Naive thymus-derived CD4-positive, alpha-beta T cell (primary cell): ENCODE data around the gene ACAN. TPM values are rescaled to one million over a fixed set of nuclear protein-coding genes. Genes with fewer than 3 reads are reported as not detected.
A peak's percentile ranks its signal among the peaks of the same experiment; 100 is the strongest.

Experiments used
- ATAC-seq: fragments of 150-1000 bp; cut with Tn5 transposase; 2 replicates; pipeline ENCODE4 v1.10.0; 2021; ENCODE audit warnings: mild to moderate bottlenecking, moderate library complexity
- CTCF ChIA-PET: fragments of 350-600 bp; sonication (Branson Sonifier 250); formaldehyde crosslinking; loops from one replicate; lab custom pipeline; 2021; ENCODE audit warnings: antibody characterized with exemption; lab: Charles Lee
- POLR2A ChIA-PET: fragments of 350-600 bp; sonication (Branson Sonifier 250); formaldehyde crosslinking; loops from one replicate; lab custom pipeline; 2021; ENCODE audit warnings: antibody characterized with exemption, inconsistent platforms; lab: Charles Lee
- DNase-seq, 9 donors: peaks; one replicate each; pipeline versions ENCODE4 v3.0.0 to v3.0.0-alpha.2; 2020 to 2022; ENCODE audit warnings: mixed read lengths in 1 of 9
- H3K27ac ChIP-seq: one replicate; pipeline ENCODE4 v1.7.0; 2013; ENCODE audit warnings: mild to moderate bottlenecking, low read depth, low read length, moderate library complexity
- H3K27me3 ChIP-seq, 2 donors: one replicate each; pipeline ENCODE4 v1.7.0; 2013; ENCODE audit warnings: low read length in 2 of 2, mild to moderate bottlenecking in 2 of 2, moderate library complexity in 2 of 2; ENCODE audit not compliant: control insufficient read depth in 2 of 2, insufficient read depth in 2 of 2
- H3K36me3 ChIP-seq, 3 experiments: 1 replicate in 2 of 3; 2 replicates in 1 of 3; pipeline ENCODE4 v1.7.0; 2013; ENCODE audit warnings: low read length in 3 of 3, mild to moderate bottlenecking in 3 of 3, moderate library complexity in 1 of 3; ENCODE audit not compliant: insufficient read depth in 3 of 3, control insufficient read depth in 2 of 3
- H3K4me1 ChIP-seq, 2 donors: one replicate each; pipeline ENCODE4 v1.7.0; 2013; ENCODE audit warnings: low read length in 2 of 2, mild to moderate bottlenecking in 2 of 2, moderate library complexity in 1 of 2; ENCODE audit not compliant: control insufficient read depth in 2 of 2, insufficient read depth in 2 of 2
- H3K4me3 ChIP-seq: 2 replicates; pipeline ENCODE4 v1.7.0; 2013; ENCODE audit warnings: mild to moderate bottlenecking, low read length
- H3K9me3 ChIP-seq, 3 experiments: 1 replicate in 2 of 3; 2 replicates in 1 of 3; pipeline ENCODE4 v1.7.0; 2013; ENCODE audit warnings: low read length in 3 of 3; ENCODE audit not compliant: control insufficient read depth in 2 of 3
- H3K27ac Mint-ChIP-seq, 9 donors: one replicate each; pipeline ENCODE4 v1.8.0; 2020 to 2022; ENCODE audit warnings: mixed read lengths in 9 of 9, mild to moderate bottlenecking in 8 of 9, moderate library complexity in 5 of 9, inconsistent platforms in 2 of 9
- H3K27me3 Mint-ChIP-seq, 5 donors: one replicate each; pipeline ENCODE4 v1.8.0; 2021 to 2022; ENCODE audit warnings: mixed read lengths in 5 of 5, mild to moderate bottlenecking in 1 of 5
- H3K36me3 Mint-ChIP-seq, 5 donors: one replicate each; pipeline ENCODE4 v1.8.0; 2020 to 2022; ENCODE audit warnings: mixed read lengths in 5 of 5, mild to moderate bottlenecking in 3 of 5, inconsistent platforms in 1 of 5
- H3K4me1 Mint-ChIP-seq, 7 donors: one replicate each; pipeline ENCODE4 v1.8.0; 2020 to 2022; ENCODE audit warnings: mixed read lengths in 7 of 7, mild to moderate bottlenecking in 3 of 7, inconsistent platforms in 1 of 7
- H3K4me3 Mint-ChIP-seq, 10 donors: one replicate each; pipeline ENCODE4 v1.8.0; 2020 to 2022; ENCODE audit warnings: mild to moderate bottlenecking in 10 of 10, mixed read lengths in 10 of 10, moderate library complexity in 6 of 10, inconsistent platforms in 2 of 10
- H3K9me3 Mint-ChIP-seq, 11 donors: one replicate each; pipeline ENCODE4 v1.8.0; 2020 to 2022; ENCODE audit warnings: mixed read lengths in 11 of 11, mild to moderate bottlenecking in 4 of 11, inconsistent platforms in 1 of 11, moderate library complexity in 1 of 11
- intact Hi-C, 2 donors: fragments of 100-400 bp; cut with micrococcal nuclease; formaldehyde crosslinking; loops; one replicate each; pipeline ENCODE4 v1.15.1; 2023
- polyA plus RNA-seq, 2 donors: library from polyadenylated mRNA; unstranded; fragments of 300-500 nt; fragmentation: Illumina TruSeq; gene quantifications; one replicate each; pipeline ENCODE4 v1.2.3, GENCODE V29; 2021
- total RNA-seq, 6 experiments: library from RNA in 5 of 6; stranded (reverse) in 5 of 6; gene quantifications; 1 replicate in 5 of 6; 2 replicates in 1 of 6; pipeline ENCODE4 v1.2.3 and lab custom pipeline; 2021 to 2026

Gene ACAN
- total RNA-seq, result not detected
- polyA plus RNA-seq, result under 1 TPM in 1 of 2 donors, not detected in 1; 0.04 TPM
- total RNA-seq (lab: John Stamatoyannopoulos, UW), result not detected

DNA sequence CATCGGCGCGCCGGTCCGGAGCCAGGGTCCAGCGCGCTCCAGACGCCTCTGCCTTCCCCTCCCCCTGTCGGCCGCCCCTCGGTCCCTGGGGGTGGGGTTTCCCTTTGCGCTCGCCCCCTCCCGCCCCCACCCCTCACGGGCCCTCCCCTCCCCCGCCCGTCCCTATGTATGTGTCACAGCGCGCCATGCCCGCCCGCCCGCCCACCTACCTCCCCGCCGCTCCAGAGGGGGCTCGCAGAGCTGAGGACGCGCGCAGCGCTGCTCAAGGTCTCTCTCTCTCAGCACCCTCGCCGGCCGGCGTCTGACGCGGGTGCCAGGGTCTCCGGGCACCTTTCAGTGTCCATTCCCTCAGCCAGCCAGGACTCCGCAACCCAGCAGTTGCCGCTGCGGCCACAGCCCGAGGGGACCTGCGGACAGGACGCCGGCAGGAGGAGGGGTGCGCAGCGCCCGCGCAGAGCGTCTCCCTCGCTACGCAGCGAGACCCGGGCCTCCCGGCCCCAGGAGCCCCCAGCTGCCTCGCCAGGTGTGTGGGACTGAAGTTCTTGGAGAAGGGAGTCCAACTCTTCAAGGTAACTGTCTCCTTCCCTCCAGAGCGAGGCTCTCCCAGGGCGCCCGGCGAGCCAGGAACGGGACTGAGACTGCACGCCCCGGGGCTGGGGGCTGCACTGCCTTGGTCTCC is at the start of gene ACAN:
TSS of gene ACAN (plus strand) at position 196 of the 679 bp plus-strand sequence. CDS start 32,771 bp downstream, outside the sequence.
- peaks cover 0 to 1% (median 0%) of the 10 kb centered on the region in 11 donors for H3K9me3 Mint-ChIP-seq
- intact Hi-C loops, result no loop called here
- no peak within 1 kb of the TSS for H3K27ac Mint-ChIP-seq
- peaks cover 55 to 85% (median 75%) of the 10 kb centered on the region in 5 donors for H3K27me3 Mint-ChIP-seq
- no peak within 1 kb of the TSS for H3K27ac ChIP-seq
- DNase-seq, result no peak
- peaks cover 0 to 5% (median 0%) of the 10 kb centered on the region in 5 donors for H3K36me3 Mint-ChIP-seq
- peak within 1 kb of the TSS in 9 of 10 donors; percentile 18 to 80 (median 68) for H3K4me3 Mint-ChIP-seq
- CTCF ChIA-PET, result no interaction called here
- POLR2A ChIA-PET, result no interaction called here
- no peak within 1 kb of the TSS for H3K4me3 ChIP-seq
- no peaks in the 10 kb centered on the region for H3K36me3 ChIP-seq
- no peak for ATAC-seq
- peaks cover 0 to 7% of the 10 kb centered on the region in 2 donors for H3K27me3 ChIP-seq
- H3K9me3 ChIP-seq, result no peaks in the 10 kb centered on the region
- H3K4me1 Mint-ChIP-seq, result peaks cover 2 to 22% (median 13%) of the 10 kb centered on the region in 7 donors
- H3K4me1 ChIP-seq, result no peaks in the 10 kb centered on the region

DNA sequence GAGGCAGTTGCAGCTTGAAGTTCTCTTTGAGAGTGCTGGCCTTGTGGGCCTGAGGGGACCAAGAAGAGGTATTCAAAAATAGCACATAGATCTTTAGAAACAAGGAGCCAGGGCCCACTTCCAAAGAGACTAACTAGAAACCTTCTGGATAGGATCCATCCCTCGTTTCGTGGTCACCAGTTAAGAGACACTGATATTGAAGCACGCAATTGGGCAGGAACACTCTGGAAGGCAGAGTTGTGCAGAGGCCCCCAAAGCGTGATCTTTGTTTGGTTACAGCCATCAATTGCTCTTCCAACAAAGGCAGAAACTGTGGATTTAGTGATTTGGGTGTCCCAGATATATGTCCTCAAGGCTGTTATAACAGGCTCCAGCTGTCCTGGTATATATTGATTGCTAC is 46.7 kb upstream of the ACAN start:
- CTCF ChIA-PET, result no interaction called here
- POLR2A ChIA-PET, result no interaction called here

DNA sequence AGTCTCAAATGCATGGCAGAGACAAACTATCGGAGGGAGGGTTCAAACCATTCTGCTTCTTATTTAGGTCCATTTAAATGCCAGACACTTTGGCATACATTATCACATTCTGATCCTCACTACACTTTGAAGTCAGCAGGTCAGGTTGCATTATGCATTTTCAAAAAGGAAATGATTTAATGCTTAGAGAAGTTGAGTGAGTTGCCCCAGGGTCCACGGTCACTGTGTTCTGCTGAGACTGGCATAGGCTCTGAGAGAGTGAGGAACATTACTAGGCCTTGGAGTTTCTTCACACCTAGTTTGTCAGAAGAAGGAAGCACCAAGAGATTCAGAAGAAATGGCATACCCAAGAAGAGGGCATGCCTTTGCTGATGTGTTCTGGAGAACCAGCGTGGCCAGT is 46.3 kb upstream of the ACAN start:
- intact Hi-C loops, result no loop called here
- peaks cover 0 to 25% (median 13%) of the 10 kb centered on the region in 5 donors for H3K27me3 Mint-ChIP-seq
- no peak overlapping the region for H3K4me3 Mint-ChIP-seq
- no peaks in the 10 kb centered on the region for H3K36me3 Mint-ChIP-seq
- H3K4me1 Mint-ChIP-seq, result no peaks in the 10 kb centered on the region
- Histone ChIP-seq H3K4me3 (no peak overlapping the region), H3K4me1 (no peaks in the 10 kb centered on the region), H3K27ac (no peak overlapping the region), H3K9me3 (no peaks in the 10 kb centered on the region), H3K36me3 (no peaks in the 10 kb centered on the region), H3K27me3 (no peaks in the 10 kb centered on the region)
- H3K27ac Mint-ChIP-seq, result no peak overlapping the region
- DNase-seq, result no peak
- H3K9me3 Mint-ChIP-seq, result peaks cover 0 to 4% (median 0%) of the 10 kb centered on the region in 11 donors
- CTCF ChIA-PET, result no interaction called here
- POLR2A ChIA-PET, result no interaction called here
- no peak for ATAC-seq

More for the DNA sequence above, 46.7 kb upstream of the ACAN start:
- intact Hi-C loops, result no loop called here
- no peak overlapping the region for H3K27ac Mint-ChIP-seq
- peaks cover 0 to 28% (median 13%) of the 10 kb centered on the region in 5 donors for H3K27me3 Mint-ChIP-seq
- Histone ChIP-seq H3K36me3 (no peaks in the 10 kb centered on the region), H3K4me1 (no peaks in the 10 kb centered on the region), H3K27me3 (no peaks in the 10 kb centered on the region), H3K27ac (no peak overlapping the region), H3K4me3 (no peak overlapping the region), H3K9me3 (no peaks in the 10 kb centered on the region)
- DNase-seq (no peak), ATAC-seq (no peak)
- peaks cover 0 to 4% (median 0%) of the 10 kb centered on the region in 11 donors for H3K9me3 Mint-ChIP-seq
- H3K4me1 Mint-ChIP-seq, result no peaks in the 10 kb centered on the region
- H3K4me3 Mint-ChIP-seq, result no peak overlapping the region
- H3K36me3 Mint-ChIP-seq, result no peaks in the 10 kb centered on the region

DNA sequence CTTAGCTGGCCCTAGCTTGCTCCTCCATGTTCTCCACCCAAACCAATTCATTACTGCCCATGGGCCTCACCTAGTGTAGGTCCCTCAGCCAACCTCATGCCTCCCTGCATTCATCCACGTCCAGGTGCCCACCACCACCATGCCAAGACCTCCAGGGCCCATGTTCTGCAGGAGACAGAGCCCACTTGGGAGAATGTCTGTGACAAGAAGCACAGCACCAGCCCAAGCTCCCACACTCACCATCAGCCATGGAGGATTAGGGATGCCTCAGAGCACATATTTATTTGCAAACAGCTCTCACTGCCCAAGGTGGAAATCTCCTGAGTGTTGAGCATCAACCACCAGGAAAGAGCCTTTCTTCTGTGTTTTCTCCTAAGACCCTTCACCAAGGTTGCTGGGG is 43.4 kb upstream of the ACAN start:
- intact Hi-C loops, result no loop called here
- peaks cover 0 to 13% (median 7%) of the 10 kb centered on the region in 5 donors for H3K27me3 Mint-ChIP-seq

DNA sequence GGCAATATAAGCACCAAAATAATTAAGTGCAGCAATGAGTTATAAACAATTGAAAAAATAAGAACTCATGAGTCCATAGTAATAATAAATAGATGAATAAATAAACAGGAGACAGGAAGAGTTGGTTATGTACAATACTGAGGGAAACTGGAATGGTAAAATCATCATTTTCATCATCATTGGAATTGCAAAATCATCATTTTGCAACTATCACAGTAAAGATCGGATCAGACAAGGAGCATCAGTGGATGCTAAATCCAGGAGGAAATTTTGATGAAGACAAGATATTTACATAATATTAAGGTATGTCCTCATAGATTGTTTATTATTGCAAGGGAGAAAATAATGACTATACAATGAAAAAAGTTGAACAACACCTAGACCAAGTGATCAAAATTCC is 38.8 kb upstream of the ACAN start:
- Histone ChIP-seq H3K27ac (no peak overlapping the region), H3K4me1 (no peaks in the 10 kb centered on the region), H3K9me3 (no peaks in the 10 kb centered on the region), H3K27me3 (no peaks in the 10 kb centered on the region), H3K36me3 (no peaks in the 10 kb centered on the region), H3K4me3 (no peak overlapping the region)
- DNase-seq, result no peak
- Mint-ChIP-seq H3K36me3 (peaks cover 0 to 1% (median 0%) of the 10 kb centered on the region in 5 donors), H3K27ac (no peak overlapping the region), H3K4me1 (no peaks in the 10 kb centered on the region), H3K9me3 (peaks cover 0 to 5% (median 0%) of the 10 kb centered on the region in 11 donors), H3K4me3 (no peak overlapping the region), H3K27me3 (peaks cover 0 to 16% (median 8%) of the 10 kb centered on the region in 5 donors)
- intact Hi-C loops, result no loop called here
- no peak for ATAC-seq
- ChIA-PET CTCF (no interaction called here), POLR2A (no interaction called here)

More for the DNA sequence above, 43.4 kb upstream of the ACAN start:
- ATAC-seq, result no peak
- ChIA-PET POLR2A (no interaction called here), CTCF (no interaction called here)
- Histone ChIP-seq H3K27me3 (no peaks in the 10 kb centered on the region), H3K4me1 (no peaks in the 10 kb centered on the region), H3K9me3 (no peaks in the 10 kb centered on the region), H3K4me3 (no peak overlapping the region), H3K27ac (no peak overlapping the region), H3K36me3 (no peaks in the 10 kb centered on the region)
- DNase-seq, result no peak
- Mint-ChIP-seq H3K4me3 (no peak overlapping the region), H3K4me1 (no peaks in the 10 kb centered on the region), H3K9me3 (peaks cover 0 to 4% (median 0%) of the 10 kb centered on the region in 11 donors), H3K27ac (no peak overlapping the region), H3K36me3 (no peaks in the 10 kb centered on the region)

DNA sequence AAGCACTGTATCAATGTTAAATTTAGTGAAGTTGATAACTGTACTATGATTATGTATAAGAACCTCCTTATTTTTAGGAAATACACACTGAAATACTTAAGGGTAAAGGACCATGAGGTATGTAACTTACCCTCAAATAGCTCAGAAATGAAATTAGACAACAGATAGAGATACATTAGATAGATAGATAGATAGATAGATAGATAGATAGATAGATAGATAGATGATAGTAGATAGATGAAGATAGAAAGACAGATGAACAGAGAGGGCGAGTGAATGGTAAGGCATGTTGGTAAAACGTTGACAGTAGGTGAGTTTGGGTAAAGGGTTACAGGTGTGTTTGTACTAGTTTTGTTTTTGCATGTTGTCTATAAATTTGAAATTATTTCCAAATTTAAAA is 38.0 kb upstream of the ACAN start:
- CTCF ChIA-PET, result no interaction called here
- intact Hi-C loops, result no loop called here
- peaks cover 0 to 6% (median 3%) of the 10 kb centered on the region in 5 donors for H3K36me3 Mint-ChIP-seq

More for the DNA sequence above, 38.0 kb upstream of the ACAN start:
- Mint-ChIP-seq H3K9me3 (peaks cover 1 to 7% (median 5%) of the 10 kb centered on the region in 11 donors), H3K27me3 (peaks cover 6 to 21% (median 15%) of the 10 kb centered on the region in 5 donors), H3K4me3 (no peak overlapping the region), H3K27ac (no peak overlapping the region), H3K4me1 (no peaks in the 10 kb centered on the region)
- no peaks in the 10 kb centered on the region for H3K36me3 ChIP-seq
- no peak for DNase-seq
- H3K4me3 ChIP-seq, result no peak overlapping the region
- no peak overlapping the region for H3K27ac ChIP-seq
- H3K4me1 ChIP-seq, result no peaks in the 10 kb centered on the region
- H3K9me3 ChIP-seq, result no peaks in the 10 kb centered on the region
- peaks cover 0 to 2% of the 10 kb centered on the region in 2 donors for H3K27me3 ChIP-seq
- POLR2A ChIA-PET, result no interaction called here
- no peak for ATAC-seq
